Sigmoid colon (tissue), 7 donors: Measurements from ENCODE around the gene RPS6KA1. TPM values are rescaled to one million over a fixed set of nuclear protein-coding genes. Genes with fewer than 3 reads are reported as not detected.

ENCODE experiments used
- DNase-seq: peaks from one replicate; pipeline ENCODE4 v3.0.0-alpha.2; 2019
- H3K27ac ChIP-seq, 4 donors: fragments of 200-600 bp; sonication (generic); one replicate each; pipeline ENCODE4 v1.5.1; 2016 to 2019; ENCODE audit warnings: mild to moderate bottlenecking in 1 of 4
- H3K27me3 ChIP-seq, 3 donors: fragments of 200-600 bp; sonication (generic); one replicate each; pipeline ENCODE4 v1.5.1; 2019; ENCODE audit warnings: mild to moderate bottlenecking in 1 of 3
- H3K36me3 ChIP-seq, 4 donors: fragments of 200-600 bp; sonication (generic); one replicate each; pipeline ENCODE4 v1.5.1; 2016 to 2019
- H3K4me1 ChIP-seq, 4 donors: fragments of 200-600 bp; sonication (generic); one replicate each; pipeline ENCODE4 v1.5.1; 2017 to 2019
- H3K4me3 ChIP-seq, 4 donors: fragments of 200-600 bp; sonication (generic); one replicate each; pipeline ENCODE4 v1.5.1; 2017 to 2019; ENCODE audit warnings: mild to moderate bottlenecking in 2 of 4, moderate library complexity in 1 of 4
- H3K9me3 ChIP-seq, 4 donors: fragments of 200-600 bp in 3 of 4; sonication (generic) in 3 of 4; one replicate each; pipeline versions ENCODE4 v1.5.1 to v1.6.1; 2013 to 2019
- EP300 ChIP-seq, 4 donors: sonication (generic); formaldehyde crosslinking; IDR thresholded peaks; one replicate each; pipeline ENCODE4 v1.6.1; 2017; ENCODE audit warnings: antibody characterized with exemption in 4 of 4
- POLR2A ChIP-seq, 2 donors: fragments of 450-650 bp; IDR thresholded peaks; one replicate each; pipeline ENCODE4 v1.6.1; 2016; ENCODE audit warnings: antibody characterized with exemption in 2 of 2, mild to moderate bottlenecking in 2 of 2, moderate library complexity in 2 of 2
- POLR2AphosphoS5 ChIP-seq, 4 donors: sonication (generic); formaldehyde crosslinking; IDR thresholded peaks; one replicate each; pipeline ENCODE4 v1.6.1; 2017; ENCODE audit warnings: antibody characterized with exemption in 4 of 4
- WGBS, 2 donors: extraction: QIAGEN DNeasy Blood & Tissue Kit; methylation state at CpG; one replicate each; pipeline ENCODE4 v1.1.7; 2013; 5-methylcytosine and 5-hydroxymethylcytosine counted together
- intact Hi-C: fragments of 100-400 bp; cut with DNase I; formaldehyde crosslinking; loops from one replicate; pipeline ENCODE4 v1.15.1; 2023
- polyA plus RNA-seq, 3 donors: library from polyadenylated mRNA; stranded (reverse); fragments of 200-250 nt; gene quantifications; one replicate each; pipeline ENCODE4 v1.2.3, GENCODE V29; 2013
- total RNA-seq, 4 donors: library from RNA; depleted of rRNA; stranded (reverse); fragments of >200 nt; gene quantifications; one replicate each; pipeline ENCODE4 v1.1.0, GENCODE V29; 2016
- TF ChIP-seq, protein P1 (sequence below), 4 experiments: fragments of 450-650 bp in 3 of 4; fragments of 200-600 bp in 1 of 4; IDR thresholded peaks; one replicate each; pipeline ENCODE4 v1.5.1; 2016 to 2019; ENCODE audit warnings: antibody characterized with exemption in 4 of 4, mild to moderate bottlenecking in 3 of 4, moderate library complexity in 2 of 4
- donor health status: healthy with polysubstance abuse.
- donor health status: Bipolar disorder and iron deficiency.
- donor health status: healthy.

The RPS6KA1 gene
- total and polyA plus RNA-seq, 7 donors = 2.5 to 116 (median 11.5) TPM

DNA sequence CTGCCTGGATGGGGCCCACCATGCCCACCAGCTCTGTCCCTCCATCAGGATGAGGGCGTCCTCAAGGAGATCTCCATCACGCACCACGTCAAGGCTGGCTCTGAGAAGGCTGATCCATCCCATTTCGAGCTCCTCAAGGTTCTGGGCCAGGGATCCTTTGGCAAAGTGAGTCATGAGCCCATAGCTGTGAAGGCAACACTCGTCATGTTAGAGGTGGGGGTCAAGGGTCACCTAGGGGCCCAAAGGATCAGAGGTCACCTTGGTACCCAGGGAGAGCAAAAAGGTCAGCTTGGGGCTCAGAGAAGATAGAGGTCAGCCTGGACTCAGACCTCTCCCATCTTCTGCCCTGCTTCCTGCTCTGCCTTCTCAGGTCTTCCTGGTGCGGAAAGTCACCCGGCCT, 17.3 kb downstream of the RPS6KA1 start:
- 93 to 95% methylated on average over 7 of the region's 7 CpGs for WGBS, 2 donors
- no peak for TF ChIP-seq POLR2A (IDR thresholded peaks at IDR 0.05)
- TF ChIP-seq, protein P1, sequence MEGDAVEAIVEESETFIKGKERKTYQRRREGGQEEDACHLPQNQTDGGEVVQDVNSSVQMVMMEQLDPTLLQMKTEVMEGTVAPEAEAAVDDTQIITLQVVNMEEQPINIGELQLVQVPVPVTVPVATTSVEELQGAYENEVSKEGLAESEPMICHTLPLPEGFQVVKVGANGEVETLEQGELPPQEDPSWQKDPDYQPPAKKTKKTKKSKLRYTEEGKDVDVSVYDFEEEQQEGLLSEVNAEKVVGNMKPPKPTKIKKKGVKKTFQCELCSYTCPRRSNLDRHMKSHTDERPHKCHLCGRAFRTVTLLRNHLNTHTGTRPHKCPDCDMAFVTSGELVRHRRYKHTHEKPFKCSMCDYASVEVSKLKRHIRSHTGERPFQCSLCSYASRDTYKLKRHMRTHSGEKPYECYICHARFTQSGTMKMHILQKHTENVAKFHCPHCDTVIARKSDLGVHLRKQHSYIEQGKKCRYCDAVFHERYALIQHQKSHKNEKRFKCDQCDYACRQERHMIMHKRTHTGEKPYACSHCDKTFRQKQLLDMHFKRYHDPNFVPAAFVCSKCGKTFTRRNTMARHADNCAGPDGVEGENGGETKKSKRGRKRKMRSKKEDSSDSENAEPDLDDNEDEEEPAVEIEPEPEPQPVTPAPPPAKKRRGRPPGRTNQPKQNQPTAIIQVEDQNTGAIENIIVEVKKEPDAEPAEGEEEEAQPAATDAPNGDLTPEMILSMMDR (IDR thresholded peaks at IDR 0.05) = no peak
- no peak for TF ChIP-seq EP300 (IDR thresholded peaks at IDR 0.05)
- TF ChIP-seq POLR2AphosphoS5 (IDR thresholded peaks at IDR 0.05) = no peak
- Histone ChIP-seq H3K4me1 (no peaks in the 10 kb centered on the region), H3K27me3 (no peaks in the 10 kb centered on the region), H3K36me3 (no peaks in the 10 kb centered on the region), H3K9me3 (no peaks in the 10 kb centered on the region), H3K27ac (no peak overlapping the region), H3K4me3 (no peak overlapping the region)
- intact Hi-C loops = no loop called here
- no peak for DNase-seq

DNA sequence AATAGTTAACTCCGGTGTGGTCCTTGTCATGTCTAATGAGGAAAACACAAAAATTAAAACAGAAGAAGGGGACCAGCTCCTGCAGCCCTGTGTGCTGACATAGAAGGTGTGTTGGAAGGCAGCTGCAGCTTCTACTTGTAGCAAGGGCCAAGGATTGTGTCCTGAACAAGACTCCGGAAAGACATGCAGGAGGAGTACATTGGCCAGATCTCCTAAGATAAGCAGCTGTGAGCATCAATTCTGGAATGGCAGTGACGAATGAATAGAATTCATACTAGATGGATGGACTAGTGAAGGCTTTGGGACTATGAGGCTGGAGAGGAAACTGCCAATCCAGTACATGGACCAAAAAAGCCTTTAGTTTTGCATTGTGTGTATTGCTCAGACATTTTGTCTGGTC, 19.3 kb downstream of the RPS6KA1 start:
- 92 to 96% methylated on average over 3 of the region's 3 CpGs for WGBS, 2 donors
- Histone ChIP-seq H3K4me3 (no peak overlapping the region), H3K27ac (no peak overlapping the region), H3K36me3 (no peaks in the 10 kb centered on the region), H3K4me1 (no peaks in the 10 kb centered on the region), H3K9me3 (no peaks in the 10 kb centered on the region), H3K27me3 (no peaks in the 10 kb centered on the region)
- TF ChIP-seq POLR2AphosphoS5 (IDR thresholded peaks at IDR 0.05) = no peak
- TF ChIP-seq, protein P1 (IDR thresholded peaks at IDR 0.05) = no peak
- TF ChIP-seq POLR2A (IDR thresholded peaks at IDR 0.05) = no peak
- TF ChIP-seq EP300 (IDR thresholded peaks at IDR 0.05) = no peak
- DNase-seq = no peak
- intact Hi-C loops = no loop called here

DNA sequence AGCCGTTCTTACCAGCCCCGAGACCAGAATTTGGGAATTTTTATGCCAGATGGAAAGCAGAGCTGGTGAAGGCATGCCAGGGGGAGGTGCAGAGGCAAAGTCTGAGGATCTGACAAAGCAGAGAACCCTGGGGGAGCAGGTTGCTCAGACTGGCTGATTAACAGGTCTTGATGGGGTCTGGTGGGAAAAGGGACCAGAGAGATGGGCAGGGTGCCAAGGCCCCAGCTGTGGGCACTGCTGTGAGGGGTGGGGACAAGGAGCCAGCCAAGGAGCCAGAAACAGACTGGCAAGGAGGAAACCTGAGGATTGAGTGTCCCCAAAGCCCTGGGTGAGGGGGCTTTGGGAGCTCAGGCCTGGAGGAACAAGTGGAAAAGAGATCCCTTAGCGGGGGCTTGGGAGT, 21.4 kb downstream of the RPS6KA1 start:
- TF ChIP-seq POLR2AphosphoS5 (IDR thresholded peaks at IDR 0.05) = no peak
- TF ChIP-seq EP300 (IDR thresholded peaks at IDR 0.05) = no peak
- TF ChIP-seq, protein P1 (IDR thresholded peaks at IDR 0.05) = no peak
- Histone ChIP-seq H3K36me3 (no peaks in the 10 kb centered on the region), H3K9me3 (no peaks in the 10 kb centered on the region), H3K27ac (no peak overlapping the region), H3K4me3 (no peak overlapping the region), H3K4me1 (no peaks in the 10 kb centered on the region), H3K27me3 (no peaks in the 10 kb centered on the region)
- 99% methylated on average over 3 of the region's 3 CpGs for WGBS, 2 donors
- intact Hi-C loops = no loop called here
- no peak for DNase-seq

DNA sequence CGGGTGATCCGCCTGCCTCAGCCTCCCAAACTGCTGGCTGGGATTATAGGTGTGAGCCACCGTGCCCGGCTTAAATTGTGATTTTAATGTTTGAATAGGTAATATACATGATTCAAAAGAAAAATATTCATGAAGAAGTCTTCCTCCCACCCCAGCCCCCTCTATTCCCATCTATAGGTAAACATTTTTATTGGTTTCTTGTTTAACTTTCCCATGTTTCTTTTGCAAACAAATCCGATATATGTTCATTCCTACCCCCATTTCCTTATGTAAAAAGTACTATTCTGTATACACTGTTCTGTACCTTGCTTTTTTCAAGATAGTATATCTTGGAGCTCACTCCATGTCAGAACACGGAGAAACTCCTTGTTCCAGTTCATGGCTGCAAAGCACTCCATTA, 23.2 kb downstream of the RPS6KA1 start:
- intact Hi-C loops = no loop called here
- 61 to 86% methylated on average over 6 of the region's 6 CpGs for WGBS, 2 donors
- TF ChIP-seq, protein P1 (IDR thresholded peaks at IDR 0.05) = no peak
- no peak for TF ChIP-seq EP300 (IDR thresholded peaks at IDR 0.05)
- no peak for TF ChIP-seq POLR2AphosphoS5 (IDR thresholded peaks at IDR 0.05)
- TF ChIP-seq POLR2A (IDR thresholded peaks at IDR 0.05) = no peak
- no peaks in the 10 kb centered on the region for H3K4me1 ChIP-seq
- DNase-seq = no peak
- no peaks in the 10 kb centered on the region for H3K36me3 ChIP-seq
- no peak overlapping the region for H3K4me3 ChIP-seq
- no peaks in the 10 kb centered on the region for H3K27me3 ChIP-seq
- no peak overlapping the region for H3K27ac ChIP-seq
- H3K9me3 ChIP-seq = no peaks in the 10 kb centered on the region

DNA sequence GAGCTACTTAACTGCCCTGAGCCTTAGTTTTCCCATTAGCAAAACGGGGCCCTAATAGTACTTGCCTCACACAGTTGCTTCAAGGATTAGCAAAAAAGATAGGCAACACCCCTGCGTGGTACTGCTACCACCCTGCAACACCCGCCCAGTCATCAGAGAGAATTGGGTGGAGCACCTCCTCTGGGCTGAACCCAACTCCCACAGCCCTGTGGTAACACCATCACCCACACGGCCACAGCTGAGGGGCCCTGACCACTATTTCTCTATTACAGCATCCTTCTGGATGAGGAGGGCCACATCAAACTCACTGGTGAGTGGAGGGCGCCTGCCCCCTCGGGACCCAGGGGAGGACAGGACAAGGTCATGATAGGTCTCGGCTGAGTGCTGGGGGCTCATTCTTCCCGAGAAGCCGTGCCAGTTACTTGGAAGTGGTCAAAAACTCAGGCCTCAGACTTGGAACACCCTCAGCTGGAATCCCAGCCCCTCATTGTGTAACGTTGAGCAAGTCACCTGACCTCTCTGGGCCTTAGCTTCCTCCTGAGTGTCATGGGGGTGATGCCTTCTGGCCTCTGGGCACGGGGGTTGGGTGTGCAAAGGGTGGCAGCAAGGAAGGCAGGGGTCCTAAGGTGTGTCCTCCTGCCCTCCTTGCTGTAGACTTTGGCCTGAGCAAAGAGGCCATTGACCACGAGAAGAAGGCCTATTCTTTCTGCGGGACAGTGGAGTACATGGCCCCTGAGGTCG, 24.6 kb downstream of the RPS6KA1 start:
- Histone ChIP-seq H3K9me3 (no peaks in the 10 kb centered on the region), H3K27ac (no peak overlapping the region), H3K36me3 (no peaks in the 10 kb centered on the region), H3K4me1 (no peaks in the 10 kb centered on the region), H3K27me3 (no peaks in the 10 kb centered on the region), H3K4me3 (no peak overlapping the region)
- WGBS, 2 donors = 83 to 84% methylated on average over 14 of the region's 14 CpGs
- DNase-seq = no peak
- TF ChIP-seq POLR2AphosphoS5 (IDR thresholded peaks at IDR 0.05) = no peak
- intact Hi-C loops = no loop called here
